ENCODE data around the gene ARHGAP26.

The ARHGAP26 gene

DNA sequence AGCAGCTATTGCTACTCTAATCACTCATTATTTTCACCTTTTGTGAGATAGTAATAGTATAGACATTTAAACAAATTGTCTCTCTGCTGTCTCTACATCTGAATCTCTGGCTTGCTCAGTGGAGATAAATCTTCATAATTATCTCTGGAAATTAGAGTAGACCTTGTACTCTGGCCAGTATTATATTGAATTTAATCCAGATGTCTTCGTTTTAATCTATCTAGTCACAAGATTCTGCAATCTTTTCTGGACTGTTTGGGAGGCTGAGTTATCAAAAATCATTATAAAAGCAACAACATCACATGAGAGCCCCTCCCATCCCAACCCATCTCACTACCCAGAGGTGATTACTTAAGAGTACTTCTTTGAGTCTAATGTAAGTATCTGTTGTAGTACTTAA, 19.0 kb downstream of the ARHGAP26 start:
- DNase-seq: no peak

DNA sequence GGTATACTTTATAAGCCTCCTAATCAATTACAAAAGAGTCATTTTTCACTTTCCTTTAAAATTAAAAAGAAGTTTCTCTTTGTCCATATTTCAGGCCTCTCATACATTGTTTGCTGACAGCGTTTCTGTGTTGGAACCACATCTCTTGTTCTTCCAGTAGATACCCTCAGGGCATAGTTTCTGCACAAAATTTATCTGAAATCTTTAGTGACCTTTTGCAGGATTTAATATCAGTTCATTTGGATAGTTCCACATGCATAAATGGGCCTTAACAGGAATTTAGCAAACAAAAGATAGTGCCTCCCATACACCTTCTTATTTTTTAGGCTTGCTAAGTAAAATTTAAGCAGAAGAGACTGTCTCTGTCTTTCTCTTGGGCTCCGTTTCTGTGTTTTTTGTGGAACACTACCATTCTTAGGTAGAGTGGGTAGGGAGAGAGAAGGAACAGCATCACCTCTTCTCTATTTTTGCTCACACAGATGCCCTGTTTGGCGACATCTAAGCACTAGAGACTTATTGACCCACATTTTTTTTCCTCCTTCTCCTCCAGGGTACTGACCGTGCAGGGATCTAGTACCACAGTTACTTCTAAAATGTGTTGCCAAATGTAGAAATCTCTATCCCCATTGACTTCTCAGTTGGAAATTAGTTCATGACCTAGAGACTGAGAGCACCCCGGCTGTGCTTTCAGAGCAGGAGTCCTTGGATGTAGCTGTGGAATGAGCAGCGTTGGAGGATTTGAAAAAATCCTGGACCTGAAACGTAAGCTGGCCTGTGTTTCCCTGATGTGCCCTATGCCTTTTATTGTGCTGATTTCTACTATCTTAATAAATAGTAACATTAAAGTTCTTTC, 22.1 kb downstream of the ARHGAP26 start:
- DNase-seq: no peak

DNA sequence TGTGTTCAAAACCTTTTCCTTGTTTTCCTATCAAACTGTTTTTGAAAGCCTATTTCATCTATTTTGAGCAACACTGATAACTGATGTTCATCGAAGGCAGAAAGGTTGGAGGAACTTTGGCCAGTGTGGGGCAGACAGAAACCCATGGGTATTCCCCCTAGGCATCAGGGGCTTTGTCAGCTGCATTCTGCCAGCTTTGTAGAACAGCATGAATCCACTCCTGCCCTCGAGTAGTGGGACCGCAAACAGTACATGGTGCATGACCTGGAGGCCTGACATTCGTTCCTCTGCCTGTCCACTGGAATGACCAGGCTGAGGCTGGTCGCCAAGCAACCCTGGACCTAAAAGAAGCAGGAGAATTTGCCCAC, 22.7 kb downstream of the ARHGAP26 start:
- no peak for DNase-seq

DNA sequence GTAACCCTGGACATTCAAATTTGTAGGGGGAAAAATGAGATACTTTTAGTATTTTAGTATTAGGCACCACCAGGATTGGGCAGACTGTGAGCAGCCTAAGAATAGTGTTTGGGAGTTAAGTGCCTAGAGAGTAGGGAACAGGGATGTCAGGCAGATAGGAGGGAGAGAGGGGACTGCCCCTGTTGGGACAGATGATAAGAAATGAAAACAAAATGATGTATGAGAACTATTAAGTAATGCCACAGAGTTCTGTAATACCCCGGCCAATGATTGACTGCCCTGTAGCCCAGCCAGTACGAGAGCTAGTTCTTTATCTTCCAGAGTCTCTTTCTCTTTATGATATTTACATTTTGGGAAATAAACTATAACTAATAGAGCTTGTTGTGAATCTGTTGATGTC, 24.4 kb downstream of the ARHGAP26 start:
- DNase-seq: no peak

DNA sequence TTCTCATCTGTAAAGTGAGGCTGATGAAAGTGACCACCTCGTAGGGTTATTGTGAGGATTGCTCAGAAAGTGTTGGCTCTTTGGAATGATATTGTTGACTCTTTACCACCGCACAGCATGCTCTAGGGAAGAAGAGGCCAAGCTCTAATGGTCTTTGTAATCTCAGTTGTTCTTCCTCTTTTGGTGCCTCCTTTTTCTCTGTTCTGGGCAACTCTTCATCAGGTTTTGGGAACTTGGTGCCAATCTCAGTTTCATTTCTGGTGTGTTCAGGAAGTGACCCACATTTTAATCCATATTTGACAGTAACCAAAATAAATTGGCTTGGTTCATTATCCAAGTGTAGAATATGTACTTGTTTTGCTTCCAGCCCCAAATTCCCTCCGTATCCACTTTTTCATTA, 25.1 kb downstream of the ARHGAP26 start:
- peak; percentile 24 for DNase-seq

DNA sequence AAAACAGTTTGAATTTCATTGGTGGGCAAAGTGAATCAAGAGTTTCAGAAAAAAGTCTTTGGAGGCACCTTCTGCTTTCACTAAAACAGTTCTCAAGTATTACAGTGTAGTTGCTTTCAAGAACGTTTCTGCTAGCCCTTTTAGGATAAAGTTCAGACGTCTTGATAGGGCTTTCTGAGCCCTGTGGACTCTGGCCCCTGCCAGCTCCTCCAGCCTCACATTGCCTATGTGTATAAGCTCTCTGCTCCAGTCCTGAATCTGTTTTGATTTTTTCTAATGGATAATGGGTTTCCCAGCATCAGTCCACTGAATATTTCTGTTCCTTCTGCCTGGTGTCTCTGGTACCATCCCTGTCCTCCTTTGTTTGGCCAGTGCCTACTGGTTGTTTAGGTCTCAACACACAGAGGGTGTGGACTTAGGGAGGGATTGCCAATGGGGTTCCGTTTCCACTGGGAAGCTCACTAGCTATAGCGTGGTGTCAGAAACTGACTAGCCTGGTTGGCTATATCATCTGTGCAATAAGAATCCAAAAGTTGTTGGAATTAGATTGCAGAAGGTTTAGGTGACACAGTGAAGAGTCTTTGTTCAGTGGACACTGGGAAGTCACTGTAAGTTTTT, 26.4 kb downstream of the ARHGAP26 start:
- no peak for DNase-seq

DNA sequence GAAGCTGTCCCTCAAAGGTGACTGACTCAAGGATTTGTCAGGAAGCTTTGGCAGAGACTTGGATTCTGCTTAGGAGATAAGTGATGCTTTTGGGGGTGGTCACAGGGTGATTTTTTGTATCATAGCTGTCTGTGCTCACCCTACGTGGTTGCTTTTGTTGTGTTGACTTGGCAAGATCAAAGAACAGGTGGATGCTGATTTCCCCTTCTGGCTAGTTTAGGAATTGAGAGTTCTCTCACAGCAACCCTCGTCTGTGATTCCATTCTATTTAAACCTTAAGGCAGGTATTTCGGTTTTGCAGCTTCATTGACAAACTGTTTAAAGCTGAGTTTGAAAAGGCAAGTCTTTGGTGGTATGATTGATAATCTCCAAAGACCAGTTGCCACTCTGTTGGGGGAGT, 27.2 kb downstream of the ARHGAP26 start:
- no peak for DNase-seq

DNA sequence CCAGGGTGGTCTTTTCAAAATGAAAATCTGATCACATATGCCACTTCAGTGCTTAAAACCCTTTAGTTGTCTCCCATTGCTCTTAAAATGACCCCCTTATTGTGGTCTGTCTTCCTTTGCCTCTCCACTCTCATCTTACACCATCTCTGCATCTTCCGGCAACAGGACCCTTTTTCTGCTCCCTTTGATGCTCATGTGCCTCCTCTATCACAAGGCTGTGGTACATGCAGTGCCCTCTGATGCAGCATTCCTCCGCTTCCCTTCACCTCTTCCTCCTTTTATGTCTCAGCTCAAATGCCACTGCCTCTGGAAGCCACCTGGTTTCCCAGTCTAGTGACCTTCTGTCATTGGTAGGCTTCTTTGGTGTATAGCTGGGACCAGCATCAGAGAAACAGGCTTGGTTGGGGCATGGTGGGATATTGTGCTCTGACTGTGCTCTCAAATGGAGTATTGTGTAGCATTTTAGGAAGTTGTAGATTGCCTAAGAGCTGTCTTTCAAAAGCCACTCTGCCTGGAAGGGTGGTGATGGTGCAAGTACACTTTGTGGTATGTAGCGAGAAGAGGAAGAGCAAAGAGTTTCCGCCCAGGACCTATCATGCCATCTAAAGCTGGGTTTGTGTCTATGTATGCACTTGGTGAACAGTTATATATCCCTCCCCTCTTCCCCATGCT, 28.1 kb downstream of the ARHGAP26 start:
- peak; percentile 60 for DNase-seq

DNA sequence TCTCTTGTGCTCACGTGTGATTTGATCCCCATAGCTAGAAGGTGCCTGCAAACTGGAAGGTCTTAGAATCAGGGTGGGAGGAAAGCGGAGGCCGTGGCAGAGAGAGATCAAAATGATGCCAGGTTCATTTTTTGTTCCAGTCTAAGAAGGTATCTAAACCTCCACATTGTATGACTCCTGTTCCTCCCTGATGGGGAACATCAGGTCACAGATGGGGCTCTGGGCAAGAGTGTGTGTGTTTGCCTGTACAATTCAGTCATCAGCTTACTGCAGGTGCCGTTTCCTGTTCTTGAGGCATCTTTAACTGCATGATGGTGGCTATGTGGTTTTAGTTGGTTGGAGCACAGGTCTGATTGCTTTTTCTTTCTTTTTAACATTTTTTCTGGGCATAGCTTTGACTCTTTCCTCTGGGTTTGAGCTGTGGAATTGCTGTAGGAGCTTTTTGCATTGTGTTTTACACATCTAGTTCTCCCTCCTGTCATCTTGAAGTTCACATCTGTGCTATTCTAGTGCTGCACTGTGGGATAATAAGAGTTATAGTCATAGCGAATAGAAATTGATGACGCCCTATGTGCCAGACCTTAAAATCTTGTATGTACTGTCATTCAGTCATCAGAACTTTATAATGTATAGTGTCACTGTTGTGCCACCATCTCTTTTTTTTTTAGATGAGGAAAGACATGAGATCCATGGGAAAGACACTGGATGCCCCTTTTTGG, 30.8 kb downstream of the ARHGAP26 start:
- peak; percentile 60 for DNase-seq

DNA sequence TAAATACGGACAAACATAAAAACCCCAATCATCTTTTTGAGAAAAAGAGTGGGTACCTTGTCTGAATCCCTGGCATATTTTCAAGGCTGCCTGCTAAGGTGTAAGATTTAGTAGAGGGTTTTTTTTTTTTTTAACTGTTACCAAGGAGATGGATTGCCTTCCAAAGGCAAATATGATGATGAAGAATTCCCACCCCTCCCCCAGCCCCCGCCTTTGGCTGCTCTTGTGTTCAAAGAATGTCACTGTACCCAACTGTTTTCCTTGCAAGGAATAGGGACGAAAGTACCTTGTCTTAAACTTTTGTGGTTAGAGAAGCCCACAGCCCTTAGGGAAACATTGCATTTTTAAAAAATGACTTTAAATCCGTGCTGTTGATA, 31.3 kb downstream of the ARHGAP26 start:
- no peak for DNase-seq

DNA sequence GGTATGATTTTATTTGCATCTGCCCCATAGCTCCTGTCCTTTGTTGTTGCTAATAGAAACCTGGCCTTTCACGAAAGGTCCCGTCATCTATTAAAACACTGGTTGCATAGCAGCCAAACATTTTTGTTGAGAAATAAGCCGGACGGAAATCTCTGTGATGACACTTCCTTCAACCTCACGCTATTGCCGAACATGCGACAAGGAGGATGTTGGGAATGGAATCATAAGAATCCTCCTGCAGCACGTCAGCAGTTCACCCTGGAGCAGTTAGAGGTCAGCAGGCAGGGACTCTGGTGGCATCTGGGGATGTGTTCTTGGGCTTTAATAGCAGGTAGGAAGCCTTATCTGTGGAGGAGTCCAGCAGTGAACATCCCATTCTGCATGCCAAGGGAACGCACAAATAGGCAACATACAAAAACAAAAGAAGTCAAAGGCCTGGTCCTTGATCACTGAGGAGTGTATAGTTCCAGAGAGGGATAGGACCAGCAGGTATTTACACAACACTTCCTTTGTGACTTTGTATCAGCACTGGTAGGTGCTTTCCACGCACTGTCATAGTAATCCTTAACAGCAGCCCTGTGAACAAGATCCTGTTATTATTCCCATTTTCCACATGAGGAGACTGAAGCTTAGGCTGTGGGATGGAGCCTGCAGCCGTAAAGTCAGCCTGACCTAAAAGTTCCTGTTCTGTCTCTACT, 33.4 kb downstream of the ARHGAP26 start:
- peak; percentile 23 for DNase-seq

DNA sequence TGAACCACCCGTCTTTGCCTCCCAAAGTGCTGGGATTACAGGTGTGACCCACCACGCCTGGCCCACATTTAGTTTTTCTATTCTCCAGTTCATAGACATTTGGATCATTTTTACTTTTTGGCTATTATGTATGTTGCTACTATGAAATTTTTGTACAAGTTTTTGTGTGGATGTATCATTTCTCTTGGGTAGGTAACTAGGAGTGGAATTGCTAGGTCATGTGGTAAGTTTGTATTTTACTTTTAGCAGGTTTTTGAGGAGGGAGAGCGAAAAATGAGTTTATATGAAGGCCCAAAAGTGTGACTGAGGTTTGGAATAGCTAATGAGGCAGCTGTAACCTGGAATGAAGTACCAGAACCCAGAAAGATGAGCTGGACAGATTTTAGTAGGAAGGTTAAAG, 35.2 kb downstream of the ARHGAP26 start:
- DNase-seq: no peak

DNA sequence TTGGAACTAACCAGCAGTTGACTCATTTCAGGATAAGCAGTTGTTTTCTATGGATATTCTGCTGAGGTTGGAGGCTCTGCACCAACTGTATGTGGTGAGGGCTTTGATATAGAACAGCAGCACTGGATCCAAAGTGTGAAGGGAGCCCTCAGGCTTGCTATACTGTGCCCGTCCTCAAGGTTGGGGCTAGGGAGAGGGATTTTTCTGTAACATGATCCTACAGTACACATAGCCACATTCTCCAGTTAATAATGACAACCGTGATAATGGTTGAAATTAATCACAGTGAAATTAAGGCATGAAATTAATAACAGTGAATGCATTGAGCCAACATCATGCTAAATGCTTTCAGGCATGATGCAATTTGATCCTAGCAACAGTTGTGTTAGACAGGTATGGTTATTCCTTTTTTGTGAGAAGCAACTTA, 36.7 kb downstream of the ARHGAP26 start:
- DNase-seq: no peak

DNA sequence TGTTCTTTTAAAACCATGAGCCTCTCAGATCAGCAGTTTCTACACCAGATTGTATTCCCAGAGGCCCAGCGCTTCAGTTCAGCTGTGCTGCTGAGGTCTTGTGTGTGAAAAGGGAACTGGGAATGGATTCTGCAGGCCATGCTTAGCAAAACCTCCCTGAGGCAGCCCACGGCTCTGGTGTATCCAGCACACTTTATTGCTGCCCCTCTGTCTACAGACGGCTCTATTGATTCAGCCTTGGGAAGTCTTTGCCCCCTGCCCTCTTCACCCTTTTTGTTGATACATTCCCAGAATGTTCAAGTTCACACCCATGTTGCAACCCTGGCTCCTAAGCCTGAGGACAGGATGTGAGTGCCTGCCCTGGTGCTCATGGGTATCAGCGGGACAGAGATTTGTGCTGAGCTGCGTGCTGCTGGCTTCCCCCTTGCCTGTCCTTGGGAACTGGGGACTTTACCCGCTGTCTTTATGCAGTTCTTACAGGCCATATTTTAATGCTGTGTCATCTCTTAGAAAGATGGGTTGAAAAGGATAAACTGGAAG, 37.3 kb downstream of the ARHGAP26 start:
- no peak for DNase-seq

DNA sequence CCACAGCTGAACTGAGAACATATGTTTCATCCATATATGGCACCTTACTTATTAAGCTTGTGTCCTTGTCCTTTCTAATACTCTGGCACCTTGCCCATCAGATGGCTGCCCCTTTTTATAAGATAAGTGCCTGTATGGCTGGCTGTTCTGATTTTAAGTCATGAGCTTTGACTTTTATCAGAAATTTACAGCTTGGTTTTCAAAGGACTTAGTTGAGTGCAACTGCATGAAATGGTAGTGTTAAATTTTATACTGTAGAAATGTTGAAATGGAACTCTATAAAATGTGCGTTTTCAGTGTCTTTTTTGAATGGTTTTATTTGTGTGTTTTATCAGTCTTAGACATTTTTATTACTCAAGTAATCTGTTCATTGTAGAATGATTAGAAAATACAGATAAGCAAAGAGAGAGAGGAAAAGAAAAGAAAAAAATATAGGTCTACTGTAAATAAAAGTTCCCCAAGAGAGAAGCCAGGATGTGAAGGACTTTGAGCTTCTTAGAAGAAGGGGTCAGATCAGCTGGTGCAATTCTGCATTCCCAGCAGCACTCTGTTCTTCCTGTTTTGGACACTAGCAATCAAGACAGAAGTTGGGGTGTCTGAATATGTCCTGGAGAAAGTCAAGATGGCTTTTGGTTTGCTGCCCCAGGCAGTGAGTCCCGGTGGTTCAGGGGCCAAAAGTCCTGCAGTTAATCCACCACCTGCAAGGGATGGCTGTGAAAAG, 38.9 kb downstream of the ARHGAP26 start:
- no peak for DNase-seq

DNA sequence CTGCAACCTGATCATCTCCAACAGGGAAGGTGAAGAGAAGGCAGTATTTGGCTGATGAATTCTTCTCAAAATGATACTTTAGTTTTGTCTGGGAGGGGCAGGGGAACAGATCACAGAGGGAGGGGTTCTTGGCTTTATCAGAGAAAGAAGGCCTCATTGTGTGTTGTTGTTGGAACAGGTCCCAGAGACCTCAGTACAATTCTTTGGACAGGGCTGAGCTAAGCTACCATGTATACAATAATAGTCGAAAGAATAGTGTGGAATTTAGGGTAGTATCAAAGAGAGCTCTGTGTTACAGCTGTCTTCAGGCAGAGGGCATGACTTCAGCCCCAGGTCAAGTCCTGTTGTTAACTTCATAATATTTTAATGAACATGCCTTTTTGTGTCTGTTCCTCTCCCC, 39.9 kb downstream of the ARHGAP26 start:
- DNase-seq: no peak

DNA sequence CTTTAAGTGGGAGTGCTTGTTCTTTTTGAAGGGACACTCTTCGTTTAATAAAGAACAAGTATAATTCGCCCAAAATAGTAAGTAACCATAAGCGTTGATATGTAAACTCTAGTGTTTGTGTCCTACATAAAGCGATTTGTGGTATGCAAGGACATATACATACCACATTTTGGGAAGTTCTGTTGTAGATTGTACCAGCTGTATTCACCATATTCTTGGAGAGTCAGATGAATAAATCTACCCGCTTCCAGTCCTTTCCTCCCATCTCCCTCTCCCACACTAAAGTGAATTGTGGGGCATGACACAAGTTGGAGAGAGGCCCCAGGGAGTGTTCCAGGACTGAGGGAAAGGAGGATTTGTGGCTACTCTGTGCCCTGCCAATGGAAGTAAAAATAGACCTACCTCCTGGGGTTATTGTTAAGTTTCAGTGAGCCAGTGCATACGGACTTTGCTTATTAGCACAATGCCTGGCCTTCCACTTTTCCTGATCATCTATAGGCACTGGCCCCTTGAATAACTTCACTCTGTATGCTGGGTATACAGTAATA, 40.6 kb downstream of the ARHGAP26 start:
- DNase-seq: no peak

DNA sequence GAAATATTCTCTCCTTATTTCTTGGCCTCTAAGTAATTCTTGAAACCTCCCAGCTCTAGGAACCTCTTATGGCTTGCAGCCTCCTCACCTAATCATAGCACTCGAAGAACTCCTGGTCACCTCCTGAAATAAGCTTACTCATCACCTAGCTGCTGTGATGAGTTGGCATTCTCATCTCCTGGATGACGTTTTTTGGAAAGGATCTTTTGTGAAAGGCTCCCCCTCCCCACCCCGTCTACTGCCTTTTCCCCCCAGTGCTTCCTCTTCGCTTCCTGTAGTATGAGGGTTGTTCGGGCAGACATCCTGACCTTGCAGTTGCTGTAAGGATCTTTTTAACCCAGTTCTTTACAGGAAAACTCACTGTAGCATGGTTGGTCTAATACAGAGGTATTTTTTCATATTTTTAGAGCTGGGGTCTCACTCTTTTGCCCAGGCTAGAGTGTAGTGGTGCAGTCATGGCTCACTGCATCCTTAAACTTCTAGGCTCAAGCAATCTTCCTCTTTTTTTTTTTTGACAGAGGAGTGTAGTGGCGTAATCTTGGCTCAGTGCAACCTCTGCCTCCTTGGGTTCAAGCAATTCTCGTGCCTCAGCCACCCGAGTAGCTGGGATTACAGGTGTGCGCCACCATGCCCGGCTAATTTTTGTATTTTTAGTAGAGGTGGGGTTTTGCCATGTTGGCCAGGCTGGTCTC, 41.8 kb downstream of the ARHGAP26 start:
- DNase-seq: no peak

DNA sequence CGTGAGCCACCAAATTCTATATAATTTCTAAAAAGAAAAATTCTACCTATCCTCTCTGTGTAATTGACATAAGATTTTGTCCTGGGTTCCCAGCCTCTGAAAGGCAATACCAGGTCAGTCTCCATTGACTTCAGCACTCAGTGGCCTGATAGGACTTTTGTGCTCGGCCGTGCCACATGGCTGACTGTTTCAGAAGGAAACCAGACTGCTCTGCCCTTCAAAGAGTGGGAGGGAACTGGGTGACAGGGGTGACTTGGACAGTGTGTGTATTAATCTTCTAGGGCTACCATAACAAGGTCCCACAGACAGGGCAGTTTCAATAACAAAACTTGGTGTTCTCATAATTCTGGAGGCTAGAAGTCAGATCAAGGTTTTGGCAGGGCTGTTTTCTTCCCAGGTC, 43.0 kb downstream of the ARHGAP26 start:
- no peak for DNase-seq

DNA sequence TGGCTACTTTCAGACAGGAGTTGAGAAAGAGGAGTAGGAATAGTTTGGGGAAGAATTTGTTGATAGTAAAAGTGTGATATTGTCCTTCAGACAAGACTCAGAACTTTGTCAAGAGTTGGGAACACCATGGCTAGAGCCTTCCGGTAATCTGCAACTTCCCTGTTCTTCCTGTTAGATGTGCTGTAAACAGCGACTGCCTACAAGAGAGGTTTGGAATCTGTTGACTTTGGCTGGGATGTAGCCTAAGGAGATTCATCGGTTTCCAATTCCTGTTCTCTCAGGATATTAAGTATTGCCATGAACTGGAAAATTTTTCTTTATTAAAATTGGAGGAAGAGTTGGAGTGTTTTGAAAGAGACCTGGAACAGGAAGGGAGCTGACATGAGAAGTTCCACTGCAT, 43.9 kb downstream of the ARHGAP26 start:
- DNase-seq: no peak

DNA sequence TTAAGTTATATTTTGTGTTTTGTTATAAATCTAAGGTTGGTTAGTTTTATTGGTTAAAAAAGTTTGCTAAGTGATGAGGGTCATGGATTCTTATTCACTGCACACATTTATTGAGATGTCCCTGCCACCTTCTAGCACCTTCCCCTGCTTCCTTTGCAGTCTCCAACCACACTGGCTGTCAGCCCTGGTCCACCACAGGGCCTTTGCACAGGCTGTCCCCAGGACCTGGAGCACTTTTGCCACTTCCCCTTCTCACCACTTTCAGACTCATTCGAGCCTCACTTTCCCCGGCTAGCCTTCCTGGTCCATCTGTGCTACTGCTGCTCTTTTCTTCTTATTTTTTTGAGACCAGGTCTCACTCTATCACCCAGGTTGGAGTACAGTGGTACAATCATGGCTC, 45.3 kb downstream of the ARHGAP26 start:
- DNase-seq: no peak

All from CD4-positive, alpha-beta T cell treated with Interleukin-21 for 1 hour (primary cell).